NT2/D1 (cell line): ENCODE results near the gene KLF4.
"Not testable (repeated sequence)": the region's sequence is repeated elsewhere in the genome, so short reads cannot be mapped to it uniquely, and the experiment has no call there.

Source experiments
- DNase-seq: peaks from one replicate; pipeline ENCODE4 v3.0.0-alpha.2; 2011; ENCODE audit warnings: low read depth, low spot score
- H3K27me3 ChIP-seq: 2 replicates; pipeline ENCODE4 v1.6.0; 2011; ENCODE audit warnings: mild to moderate bottlenecking; ENCODE audit not compliant: insufficient read length, insufficient read depth
- H3K36me3 ChIP-seq: 2 replicates; pipeline ENCODE4 v1.6.1; 2011; ENCODE audit warnings: mild to moderate bottlenecking, low read length, mixed read lengths; ENCODE audit not compliant: insufficient read depth, insufficient read length
- H3K4me1 ChIP-seq: 2 replicates; pipeline ENCODE4 v1.5.1; 2011; ENCODE audit not compliant: insufficient read depth, insufficient read length
- H3K4me3 ChIP-seq: 2 replicates; pipeline ENCODE4 v1.5.1; 2011; ENCODE audit warnings: low read depth; ENCODE audit not compliant: insufficient read length
- H3K9ac ChIP-seq: 2 replicates; pipeline ENCODE4 v1.6.0; 2011; ENCODE audit warnings: low read depth; ENCODE audit not compliant: insufficient read length
- H3K9me3 ChIP-seq: 2 replicates; pipeline ENCODE4 v1.5.1; 2011; ENCODE audit warnings: mild to moderate bottlenecking, low read length; ENCODE audit not compliant: insufficient read depth
- SUZ12 ChIP-seq: IDR thresholded peaks from 2 replicates; pipeline ENCODE4 v1.6.1; 2011; ENCODE audit not compliant: insufficient read length, insufficient read depth; ENCODE audit errors: extremely low read depth
- YY1 ChIP-seq: IDR thresholded peaks from 2 replicates; pipeline ENCODE4 v1.6.1; 2011; ENCODE audit not compliant: insufficient read length, insufficient read depth
- ZNF274 ChIP-seq: IDR thresholded peaks from 2 replicates; pipeline ENCODE4 v1.6.1; 2011; ENCODE audit warnings: mild to moderate bottlenecking, low read depth, low read length

The KLF4 gene

DNA sequence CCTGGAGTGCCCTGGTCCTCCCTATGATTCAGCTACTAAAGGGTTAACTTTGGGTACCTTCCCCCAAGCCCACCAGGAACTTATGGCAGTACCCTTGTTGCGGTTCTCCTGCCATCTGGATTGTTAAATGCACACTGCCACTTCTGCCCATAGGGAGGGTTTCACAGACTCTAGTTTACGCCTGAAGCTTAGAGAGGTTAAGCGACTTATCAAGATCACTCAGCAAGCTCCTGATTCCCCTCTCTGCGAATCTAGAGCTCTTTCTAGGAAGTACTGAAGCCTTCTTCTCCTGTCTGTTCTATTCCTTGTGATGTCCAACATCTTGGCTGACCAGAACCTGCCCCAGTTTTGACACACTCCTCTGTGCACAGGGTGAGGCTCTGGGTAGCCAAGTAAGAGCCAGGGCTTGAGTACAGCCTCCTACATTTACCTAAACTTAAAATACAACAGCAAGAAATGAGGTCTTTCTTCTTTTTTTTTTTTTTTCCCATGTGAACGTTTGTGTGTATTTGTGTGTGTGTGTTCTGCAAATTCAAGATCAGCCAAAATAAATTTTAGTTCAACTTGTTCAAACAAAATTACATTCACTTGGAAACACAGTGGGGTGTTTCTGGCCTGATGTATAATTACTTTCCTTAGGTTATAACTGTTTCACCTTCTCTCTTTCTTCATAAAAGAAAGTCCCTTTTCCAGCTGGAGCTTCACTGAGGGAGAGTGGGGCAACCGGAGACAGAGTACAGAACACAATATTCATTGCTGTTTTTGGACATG is 28.7 kb upstream of the KLF4 start:
- TF ChIP-seq SUZ12 = no peak
- no peak for TF ChIP-seq ZNF274
- TF ChIP-seq YY1 = no peak
- Histone ChIP-seq H3K4me3 (no peak overlapping the region), H3K9ac (no peak overlapping the region)

DNA sequence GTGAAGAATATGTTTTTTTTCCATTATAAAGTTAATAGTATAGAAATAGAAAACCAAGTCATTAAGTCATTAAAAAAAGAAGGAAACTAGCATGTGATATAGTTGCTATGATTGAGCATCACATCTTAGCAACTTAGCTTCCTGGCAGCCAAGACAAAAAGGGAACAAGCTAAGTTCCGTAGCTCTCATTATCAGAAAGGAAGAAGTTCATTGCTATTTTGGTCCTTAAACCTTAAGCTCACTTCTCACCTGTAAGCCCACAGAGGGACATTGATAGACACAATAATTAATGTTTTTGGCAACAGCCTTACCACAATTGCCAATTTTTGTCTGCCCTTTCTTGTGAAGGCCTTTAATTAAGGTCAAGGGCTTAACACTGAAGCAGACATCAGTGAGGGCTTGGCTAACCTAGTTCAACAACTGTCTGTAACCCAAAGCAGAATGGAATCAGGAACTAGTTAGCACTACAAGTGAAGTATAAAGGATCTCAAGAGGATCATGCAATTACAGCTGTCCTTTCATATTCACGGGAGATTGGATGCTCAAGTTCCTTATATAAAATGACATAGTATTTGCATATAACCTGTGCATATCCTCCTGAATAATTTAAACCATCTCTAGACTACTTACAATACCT is 24.0 kb upstream of the KLF4 start:
- Histone ChIP-seq H3K9ac (no peak overlapping the region), H3K36me3 (no peaks in the 10 kb centered on the region), H3K4me1 (no peaks in the 10 kb centered on the region), H3K4me3 (no peak overlapping the region), H3K27me3 (no peaks in the 10 kb centered on the region), H3K9me3 (no peaks in the 10 kb centered on the region)
- no peak for DNase-seq
- TF ChIP-seq SUZ12 = no peak

More for the DNA sequence above, 28.7 kb upstream of the KLF4 start:
- no peaks in the 10 kb centered on the region for H3K27me3 ChIP-seq
- no peak for DNase-seq
- H3K4me1 ChIP-seq = no peaks in the 10 kb centered on the region
- no peaks in the 10 kb centered on the region for H3K36me3 ChIP-seq
- no peaks in the 10 kb centered on the region for H3K9me3 ChIP-seq

GRCh38 chr9:107504585-107505455 is 15.3 kb upstream of the KLF4 start:
- Histone ChIP-seq H3K9me3 (peaks cover 9% of the 10 kb centered on the region), H3K4me3 (no peak overlapping the region), H3K4me1 (peaks cover 2% of the 10 kb centered on the region), H3K27me3 (no peaks in the 10 kb centered on the region), H3K36me3 (no peaks in the 10 kb centered on the region), H3K9ac (no peak overlapping the region)
- DNase-seq = no peak
- TF ChIP-seq ZNF274 (no peak), YY1 (no peak), SUZ12 (no peak)

- no peaks in the 10 kb centered on the region for H3K27me3 ChIP-seq
- peaks cover 6% of the 10 kb centered on the region for H3K4me1 ChIP-seq
- DNase-seq = no peak
- H3K9me3 ChIP-seq = peaks cover 9% of the 10 kb centered on the region
- no peaks in the 10 kb centered on the region for H3K36me3 ChIP-seq
- TF ChIP-seq YY1 (no peak), ZNF274 (no peak), SUZ12 (no peak)
- H3K4me3 ChIP-seq = no peak overlapping the region
- H3K9ac ChIP-seq = no peak overlapping the region
Observed at GRCh38 chr9:107502464-107502863, 12.9 kb upstream of the KLF4 start.

- not testable (repeated sequence) for H3K27me3 ChIP-seq, H3K9me3 ChIP-seq, H3K4me3 ChIP-seq, H3K4me1 ChIP-seq, H3K9ac ChIP-seq, DNase-seq, H3K36me3 ChIP-seq
Observed at GRCh38 chr9:107500421-107501200, 11.0 kb upstream of the KLF4 start.

- no peak overlapping the region for H3K9ac ChIP-seq
- TF ChIP-seq SUZ12 = no peak
Observed at GRCh38 chr9:107496976-107497375, 7.4 kb upstream of the KLF4 start.

More at GRCh38 chr9:107496976-107497375, 7.4 kb upstream of the KLF4 start:
- no peak for DNase-seq
- H3K9me3 ChIP-seq = no peaks in the 10 kb centered on the region
- H3K4me3 ChIP-seq = no peak overlapping the region
- H3K4me1 ChIP-seq = peaks cover 4% of the 10 kb centered on the region
- no peaks in the 10 kb centered on the region for H3K36me3 ChIP-seq
- peaks cover 11% of the 10 kb centered on the region for H3K27me3 ChIP-seq
